Loucy (cell line): ENCODE data around the gene GPR173.

Experiments used
- H2AFZ ChIP-seq: fragments of 200-600 bp; sonication (generic); 2 replicates; pipeline ENCODE4 v1.6.0; 2016; ENCODE audit warnings: antibody characterized with exemption, mild to moderate bottlenecking, low read length, moderate library complexity
- H3F3A ChIP-seq: fragments of 200-600 bp; 2 replicates; pipeline ENCODE4 v1.6.0; 2016; ENCODE audit warnings: antibody characterized with exemption, low read depth, mild to moderate bottlenecking
- H3K27me3 ChIP-seq: fragments of 200-600 bp; sonication (generic); 2 replicates; pipeline ENCODE4 v1.6.1; 2014; ENCODE audit warnings: low read length, mild to moderate bottlenecking; ENCODE audit not compliant: insufficient read depth, poor library complexity, severe bottlenecking
- H3K36me3 ChIP-seq: fragments of 200-600 bp; sonication (generic); 2 replicates; pipeline ENCODE4 v1.6.1; 2016; ENCODE audit warnings: low read length; ENCODE audit not compliant: insufficient read depth
- H3K4me1 ChIP-seq: fragments of 200-600 bp; sonication (generic); 2 replicates; pipeline ENCODE4 v1.5.1; 2014; ENCODE audit warnings: low read length, mild to moderate bottlenecking; ENCODE audit not compliant: insufficient read depth, poor library complexity, severe bottlenecking
- H3K4me2 ChIP-seq: fragments of 200-600 bp; sonication (generic); 2 replicates; pipeline ENCODE4 v1.6.0; 2014; ENCODE audit warnings: antibody characterized with exemption, low read length, low read depth, mild to moderate bottlenecking; ENCODE audit not compliant: poor library complexity, severe bottlenecking
- H3K4me3 ChIP-seq: fragments of 200-600 bp; sonication (generic); 2 replicates; pipeline ENCODE4 v1.5.1; 2014; ENCODE audit warnings: low read length, mild to moderate bottlenecking, mixed read lengths; ENCODE audit not compliant: poor library complexity, severe bottlenecking
- H3K79me2 ChIP-seq: fragments of 200-600 bp; sonication (generic); 2 replicates; pipeline ENCODE4 v1.6.1; 2014; ENCODE audit warnings: low read length; ENCODE audit not compliant: insufficient read depth
- H3K9ac ChIP-seq: fragments of 200-600 bp; sonication (generic); 2 replicates; pipeline ENCODE4 v1.6.0; 2014; ENCODE audit warnings: mild to moderate bottlenecking, low read depth, low read length, moderate library complexity; ENCODE audit not compliant: poor library complexity, severe bottlenecking
- H3K9me2 ChIP-seq: fragments of 200-600 bp; sonication (generic); replicated peaks from 2 replicates; pipeline ENCODE4 v1.6.1; 2016; ENCODE audit warnings: low read depth, low read length, mixed read lengths
- H3K9me3 ChIP-seq: fragments of 200-600 bp; sonication (generic); 2 replicates; pipeline ENCODE4 v1.6.1; 2014; ENCODE audit warnings: mild to moderate bottlenecking, antibody characterized with exemption, low read length, low read depth; ENCODE audit not compliant: insufficient read depth
- H4K20me1 ChIP-seq: fragments of 200-600 bp; sonication (generic); 2 replicates; pipeline ENCODE4 v1.6.0; 2014; ENCODE audit warnings: antibody characterized with exemption, low read length, mild to moderate bottlenecking; ENCODE audit not compliant: insufficient read depth, poor library complexity, severe bottlenecking
- EZH2phosphoT487 ChIP-seq: fragments of 200-600 bp; IDR thresholded peaks from 2 replicates; pipeline ENCODE4 v1.6.1; 2018; ENCODE audit warnings: antibody characterized with exemption, mild to moderate bottlenecking, moderate library complexity, borderline replicate concordance
- TF ChIP-seq, protein P1 (sequence below): fragments of 200-600 bp; sonication (generic); conservative IDR thresholded peaks from 2 replicates; pipeline ENCODE4 v1.5.1; 2014; ENCODE audit warnings: mild to moderate bottlenecking, antibody characterized with exemption, low read length

Gene GPR173

DNA sequence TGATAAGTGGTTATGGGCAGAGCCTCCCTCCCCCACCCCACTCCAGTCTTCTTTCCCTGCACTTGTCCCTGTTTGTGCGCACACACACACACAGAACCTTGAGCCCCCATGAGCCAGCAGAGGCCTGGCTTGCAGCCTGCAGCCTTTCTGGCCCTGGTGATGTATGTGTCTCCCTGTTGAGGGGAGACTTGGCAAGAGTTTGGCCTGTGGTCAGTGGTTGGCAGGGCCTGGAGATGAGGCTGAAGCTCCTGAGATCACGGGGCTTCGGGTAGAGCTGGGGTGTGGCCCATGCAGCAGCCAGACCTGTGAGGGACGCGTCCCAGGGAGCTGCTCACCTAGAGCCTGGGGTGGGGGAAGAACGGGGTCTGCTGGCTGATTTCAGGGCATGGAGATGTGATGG, 2.3 kb downstream of the GPR173 start:
- Histone ChIP-seq H3K9me3 (no peaks in the 10 kb centered on the region), H3K4me2 (peak overlapping the region; percentile 70), H3K79me2 (peaks cover 23% of the 10 kb centered on the region; the same call in 1 of the 2 replicates), H3K9me2 (no peaks in the 10 kb centered on the region), H2AFZ (no peak overlapping the region), H3K27me3 (no peaks in the 10 kb centered on the region), H4K20me1 (no peaks in the 10 kb centered on the region), H3F3A (no peaks in the 10 kb centered on the region), H3K4me3 (peak overlapping the region; percentile 77), H3K4me1 (peaks cover 21% of the 10 kb centered on the region), H3K36me3 (no peaks in the 10 kb centered on the region), H3K9ac (peak overlapping the region; percentile 54)
- TF ChIP-seq, protein P1, sequence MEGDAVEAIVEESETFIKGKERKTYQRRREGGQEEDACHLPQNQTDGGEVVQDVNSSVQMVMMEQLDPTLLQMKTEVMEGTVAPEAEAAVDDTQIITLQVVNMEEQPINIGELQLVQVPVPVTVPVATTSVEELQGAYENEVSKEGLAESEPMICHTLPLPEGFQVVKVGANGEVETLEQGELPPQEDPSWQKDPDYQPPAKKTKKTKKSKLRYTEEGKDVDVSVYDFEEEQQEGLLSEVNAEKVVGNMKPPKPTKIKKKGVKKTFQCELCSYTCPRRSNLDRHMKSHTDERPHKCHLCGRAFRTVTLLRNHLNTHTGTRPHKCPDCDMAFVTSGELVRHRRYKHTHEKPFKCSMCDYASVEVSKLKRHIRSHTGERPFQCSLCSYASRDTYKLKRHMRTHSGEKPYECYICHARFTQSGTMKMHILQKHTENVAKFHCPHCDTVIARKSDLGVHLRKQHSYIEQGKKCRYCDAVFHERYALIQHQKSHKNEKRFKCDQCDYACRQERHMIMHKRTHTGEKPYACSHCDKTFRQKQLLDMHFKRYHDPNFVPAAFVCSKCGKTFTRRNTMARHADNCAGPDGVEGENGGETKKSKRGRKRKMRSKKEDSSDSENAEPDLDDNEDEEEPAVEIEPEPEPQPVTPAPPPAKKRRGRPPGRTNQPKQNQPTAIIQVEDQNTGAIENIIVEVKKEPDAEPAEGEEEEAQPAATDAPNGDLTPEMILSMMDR = no peak
- no peak for TF ChIP-seq EZH2phosphoT487

DNA sequence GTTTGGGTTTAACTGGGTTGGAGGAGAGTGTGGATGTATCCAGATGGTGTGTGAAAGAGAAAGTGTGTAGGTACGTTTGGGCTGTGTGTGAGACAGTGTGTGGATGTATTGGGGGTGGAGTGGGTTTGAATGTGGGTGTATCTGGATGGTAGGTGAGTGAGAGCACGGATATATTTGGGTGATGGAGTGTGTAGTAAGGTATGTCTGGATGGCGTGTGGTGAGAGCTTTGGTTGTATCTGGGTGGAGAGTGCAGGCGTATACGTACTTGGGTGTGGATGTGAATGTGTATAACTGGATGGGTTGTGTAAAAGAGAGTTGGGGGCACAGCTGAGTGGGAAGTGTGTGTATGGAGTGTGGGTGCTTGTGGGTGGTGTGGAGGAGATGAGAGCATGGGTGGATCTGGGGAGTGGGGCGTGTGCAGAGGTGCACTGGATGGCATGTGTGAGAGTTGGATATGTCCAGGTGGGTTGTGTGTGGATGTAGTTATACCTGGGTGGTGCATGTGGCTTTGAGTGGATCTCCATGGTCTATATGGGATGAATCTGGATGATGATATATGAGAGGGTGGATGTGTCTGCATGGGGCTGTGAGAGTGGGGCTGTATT, 6.8 kb downstream of the GPR173 start:
- Histone ChIP-seq H3K4me1 (peaks cover 13% of the 10 kb centered on the region), H3K79me2 (peaks cover 19% of the 10 kb centered on the region; the same call in 1 of the 2 replicates), H3K27me3 (no peaks in the 10 kb centered on the region), H3K9ac (no peak overlapping the region), H3K9me2 (no peaks in the 10 kb centered on the region), H3F3A (no peaks in the 10 kb centered on the region), H3K4me2 (peak overlapping the region; percentile 70), H3K4me3 (no peak overlapping the region), H2AFZ (no peak overlapping the region), H3K9me3 (no peaks in the 10 kb centered on the region), H4K20me1 (no peaks in the 10 kb centered on the region), H3K36me3 (no peaks in the 10 kb centered on the region)
- no peak for TF ChIP-seq EZH2phosphoT487
- TF ChIP-seq, protein P1 = no peak

DNA sequence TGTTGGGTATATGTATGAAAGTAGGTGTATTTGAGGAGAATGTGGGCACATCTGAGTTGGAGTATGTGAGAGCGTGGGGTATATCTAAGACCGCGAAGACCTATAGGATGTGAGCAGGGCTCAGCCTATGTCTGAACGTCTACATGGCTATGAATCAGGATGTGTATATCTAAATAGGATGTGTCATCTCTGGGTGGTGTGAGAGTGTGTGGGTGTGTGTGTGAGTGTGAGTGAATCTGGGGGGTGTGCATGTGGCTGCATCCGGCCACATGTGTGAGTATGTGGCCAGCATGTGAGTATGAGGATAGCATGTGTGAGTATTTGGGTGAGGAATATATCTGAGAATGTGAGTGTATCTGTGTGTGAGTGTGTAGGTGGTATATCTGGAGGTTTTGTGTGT, 7.7 kb downstream of the GPR173 start:
- H2AFZ ChIP-seq = no peak overlapping the region
- H3K79me2 ChIP-seq = peaks cover 13% of the 10 kb centered on the region; the same call in 1 of the 2 replicates
- no peaks in the 10 kb centered on the region for H3K9me2 ChIP-seq
- H3K4me2 ChIP-seq = no peak overlapping the region
- H3F3A ChIP-seq = no peaks in the 10 kb centered on the region
- no peaks in the 10 kb centered on the region for H3K27me3 ChIP-seq
- H3K9me3 ChIP-seq = no peaks in the 10 kb centered on the region
- TF ChIP-seq EZH2phosphoT487 = no peak
- TF ChIP-seq, protein P1 = no peak
- no peaks in the 10 kb centered on the region for H3K36me3 ChIP-seq
- H4K20me1 ChIP-seq = no peaks in the 10 kb centered on the region
- H3K4me3 ChIP-seq = no peak overlapping the region
- peaks cover 13% of the 10 kb centered on the region for H3K4me1 ChIP-seq
- no peak overlapping the region for H3K9ac ChIP-seq
